ENCODE measurements around the gene FZD4.
A peak's percentile ranks its signal among the peaks of the same experiment; 100 is the strongest.
"Not testable (repeated sequence)": the region's sequence is repeated elsewhere in the genome, so short reads cannot be mapped to it uniquely, and the experiment has no call there.

FZD4 gene

GRCh38 chr11:86955361-86956120 is at the start of gene FZD4:
Gene FZD4, minus strand, starts transcription at chr11:86955395. Its CDS starts 310 bp downstream, at chr11:86955085.
- DNase-seq, result peak; percentile 47

DNA sequence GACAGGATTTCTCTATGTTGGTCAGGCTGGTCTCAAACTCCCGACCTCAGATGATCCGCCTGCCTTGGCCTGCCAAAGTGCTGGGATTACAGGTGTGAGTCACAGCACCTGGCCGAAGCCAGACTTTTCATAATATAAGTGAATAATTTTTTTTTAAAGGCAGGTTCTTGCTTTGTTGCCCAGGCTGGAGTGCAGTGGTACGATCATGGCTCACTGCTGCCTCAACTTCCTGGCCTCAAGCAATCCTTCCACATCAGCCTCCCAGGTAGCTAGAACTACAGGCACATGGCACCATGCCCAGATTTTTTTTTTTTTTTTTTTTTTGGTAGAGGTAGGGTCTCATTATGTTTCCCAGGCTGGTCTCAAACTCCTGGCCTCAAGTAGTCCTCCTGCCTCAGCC is 49.1 kb upstream of the FZD4 start:
- DNase-seq, result not testable (repeated sequence)

DNA sequence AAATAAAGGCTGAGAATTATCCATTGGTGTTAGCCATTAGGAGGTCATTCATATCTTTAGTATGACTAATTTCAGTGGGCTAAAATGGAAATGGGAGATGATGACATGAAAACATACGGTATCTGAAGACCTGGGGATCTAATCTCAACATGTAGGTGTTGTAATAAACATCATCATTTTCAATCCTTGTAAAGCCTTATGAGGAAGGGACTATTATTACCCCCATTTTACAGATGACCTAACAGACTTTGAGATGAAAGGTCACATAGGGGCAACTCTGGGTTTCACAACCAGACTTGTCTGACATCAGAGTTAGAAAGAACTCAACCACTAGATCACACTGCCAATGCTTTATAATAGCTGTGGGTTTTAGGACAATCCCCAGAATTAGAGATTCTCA is 47.7 kb upstream of the FZD4 start:
- DNase-seq, result no peak

GRCh38 chr11:86999859-87000753 is 44.9 kb upstream of the FZD4 start:
- no peak for DNase-seq

DNA sequence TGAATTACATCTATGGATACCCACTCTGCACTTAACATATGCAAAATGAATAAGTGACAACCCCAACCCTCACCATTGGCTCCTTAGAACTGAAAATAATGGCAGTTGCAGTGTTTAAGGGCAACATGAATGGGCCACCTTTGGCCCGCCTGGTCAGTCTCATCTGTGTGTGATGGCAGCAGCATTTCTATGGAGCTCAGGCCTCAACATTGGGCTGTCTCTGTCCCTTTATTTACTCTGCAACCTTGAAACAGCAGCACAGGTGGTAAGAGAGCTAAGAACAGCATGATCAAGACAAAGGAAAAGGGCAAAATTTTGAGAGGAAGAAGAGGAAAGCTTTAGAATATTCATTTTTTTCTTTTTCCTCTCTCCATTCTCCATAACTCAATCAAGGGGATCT is 44.2 kb upstream of the FZD4 start:
- no peak for DNase-seq

GRCh38 chr11:86996953-86997570 is 41.9 kb upstream of the FZD4 start:
- DNase-seq, result no peak

- no peak for DNase-seq
These were observed 37.8 kb upstream of the FZD4 start for GRCh38 chr11:86993031-86993430.

- DNase-seq, result not testable (repeated sequence)
These were observed 37.1 kb upstream of the FZD4 start for GRCh38 chr11:86992340-86992739.

- DNase-seq, result no peak
These were observed 36.1 kb upstream of the FZD4 start for GRCh38 chr11:86991341-86991740.

DNA sequence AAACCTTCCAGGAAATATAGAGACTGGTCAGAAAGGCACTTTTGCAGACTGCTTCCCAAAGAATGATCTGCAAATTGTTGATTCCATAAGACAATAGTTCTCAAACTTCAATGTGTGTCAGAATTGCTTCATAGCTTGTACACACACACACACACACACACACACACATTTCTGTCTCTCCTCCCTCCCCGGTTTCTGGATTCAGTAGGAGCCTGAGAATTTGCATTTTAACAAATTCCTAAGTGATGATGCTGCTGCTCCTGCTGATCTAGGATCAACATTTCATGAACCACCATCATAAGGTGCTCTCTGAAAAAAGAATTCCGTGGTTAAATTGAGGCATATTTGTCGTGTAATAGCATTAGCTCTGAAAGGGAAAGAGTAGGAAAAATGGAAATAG is 35.3 kb upstream of the FZD4 start:
- DNase-seq, result no peak

DNA sequence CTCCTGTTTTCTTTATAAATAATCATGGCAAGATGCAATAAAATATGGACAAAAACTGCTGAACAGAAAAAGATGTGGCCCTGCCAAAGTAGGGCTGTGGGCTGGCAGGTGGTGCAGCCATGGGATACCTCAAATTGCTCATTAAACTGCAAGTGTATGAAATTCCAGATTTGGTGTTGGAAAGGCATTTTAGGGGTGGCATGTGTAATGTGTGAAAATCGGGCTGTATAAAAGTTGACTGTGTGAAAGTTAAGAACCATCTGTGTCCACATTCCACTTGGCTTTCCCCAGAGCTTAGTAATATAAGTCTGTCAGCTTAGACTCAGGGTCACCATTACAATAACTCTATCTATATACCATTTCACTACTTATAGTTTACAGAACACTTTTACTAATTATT is 34.8 kb upstream of the FZD4 start:
- no peak for DNase-seq

DNA sequence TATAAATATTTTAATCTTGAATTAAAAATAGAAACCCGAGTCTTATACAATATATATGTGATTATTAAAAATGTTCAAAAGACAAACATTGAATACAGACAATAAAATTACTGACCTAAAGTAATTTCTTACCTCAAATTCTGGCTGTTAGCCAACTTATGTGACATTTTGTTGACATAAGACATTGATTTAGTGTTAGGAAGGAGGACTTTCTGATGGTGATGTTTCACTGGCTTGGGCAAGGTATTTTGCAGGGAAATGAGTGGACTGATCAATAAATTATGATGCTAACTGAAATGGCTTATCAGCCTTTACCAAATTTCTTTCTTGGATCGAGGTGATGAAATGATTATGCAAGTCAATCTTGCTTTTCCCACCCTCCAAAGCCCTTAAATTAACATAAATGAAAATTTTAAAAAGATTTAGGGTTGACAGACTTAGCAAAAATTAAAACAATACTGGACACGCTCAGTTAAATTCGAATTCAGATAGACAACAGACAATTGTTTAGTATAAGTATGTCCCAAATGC is 33.2 kb upstream of the FZD4 start:
- no peak for DNase-seq

GRCh38 chr11:86987679-86988078 is 32.5 kb upstream of the FZD4 start:
- no peak for DNase-seq

- DNase-seq, result no peak
These were observed 29.5 kb upstream of the FZD4 start for GRCh38 chr11:86984701-86985100.

DNA sequence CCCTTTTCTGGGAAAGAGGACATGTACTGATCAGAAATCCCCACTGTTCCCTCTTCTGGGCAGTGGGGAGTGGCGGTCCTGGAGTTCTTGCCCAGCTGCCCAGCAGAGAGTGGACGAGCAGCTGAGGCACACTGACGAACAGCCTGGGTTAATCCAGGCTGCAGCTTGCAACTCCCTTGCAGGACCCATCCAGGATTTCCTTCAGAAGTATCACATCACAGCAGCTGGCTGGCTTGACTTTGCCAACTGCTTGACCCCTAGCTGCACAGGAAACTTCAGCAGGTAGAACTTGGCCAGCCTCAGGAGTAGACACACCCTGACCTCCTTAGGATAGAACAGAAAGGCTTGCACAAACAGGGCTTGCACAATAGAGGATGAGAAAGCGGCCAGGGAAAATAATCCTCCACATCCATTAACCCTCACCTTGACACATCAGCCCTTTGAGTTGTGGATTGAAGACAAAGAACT is 27.9 kb upstream of the FZD4 start:
- no peak for DNase-seq

DNA sequence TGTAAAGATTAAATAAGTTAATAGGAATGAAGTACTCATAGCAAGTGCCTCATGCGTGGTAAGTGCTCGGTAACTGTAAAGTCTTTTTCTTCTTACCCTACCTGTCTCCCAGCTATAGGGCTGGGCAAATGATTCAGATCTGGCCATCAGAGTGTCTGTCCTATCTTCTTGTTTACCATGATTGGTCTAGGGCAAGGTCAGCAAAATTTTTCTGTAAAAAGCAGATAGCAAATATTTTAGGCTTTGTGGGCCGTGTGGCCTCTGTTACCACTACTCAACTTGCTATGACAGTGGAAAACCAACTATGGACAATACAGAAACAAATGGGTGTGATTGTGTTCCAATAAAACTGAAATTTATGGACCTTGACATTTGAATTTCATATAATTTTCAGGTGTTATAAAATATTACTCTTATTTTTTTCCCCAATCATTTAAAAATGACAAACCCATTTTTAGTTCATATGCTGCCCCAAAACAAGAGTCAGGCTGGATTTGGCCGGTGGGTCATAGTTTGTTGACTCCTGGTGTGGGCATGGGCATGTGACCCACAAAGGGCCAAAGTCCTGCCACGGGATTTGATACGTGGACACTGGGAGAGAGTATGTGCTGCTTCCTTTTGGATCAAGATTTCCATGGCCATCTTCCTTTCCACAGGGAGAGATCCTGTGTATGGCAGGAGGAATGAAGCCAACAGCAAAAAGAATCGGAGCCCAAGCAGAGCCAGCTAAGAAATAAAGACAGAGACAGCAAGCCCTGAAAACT is 26.8 kb upstream of the FZD4 start:
- no peak for DNase-seq

DNA sequence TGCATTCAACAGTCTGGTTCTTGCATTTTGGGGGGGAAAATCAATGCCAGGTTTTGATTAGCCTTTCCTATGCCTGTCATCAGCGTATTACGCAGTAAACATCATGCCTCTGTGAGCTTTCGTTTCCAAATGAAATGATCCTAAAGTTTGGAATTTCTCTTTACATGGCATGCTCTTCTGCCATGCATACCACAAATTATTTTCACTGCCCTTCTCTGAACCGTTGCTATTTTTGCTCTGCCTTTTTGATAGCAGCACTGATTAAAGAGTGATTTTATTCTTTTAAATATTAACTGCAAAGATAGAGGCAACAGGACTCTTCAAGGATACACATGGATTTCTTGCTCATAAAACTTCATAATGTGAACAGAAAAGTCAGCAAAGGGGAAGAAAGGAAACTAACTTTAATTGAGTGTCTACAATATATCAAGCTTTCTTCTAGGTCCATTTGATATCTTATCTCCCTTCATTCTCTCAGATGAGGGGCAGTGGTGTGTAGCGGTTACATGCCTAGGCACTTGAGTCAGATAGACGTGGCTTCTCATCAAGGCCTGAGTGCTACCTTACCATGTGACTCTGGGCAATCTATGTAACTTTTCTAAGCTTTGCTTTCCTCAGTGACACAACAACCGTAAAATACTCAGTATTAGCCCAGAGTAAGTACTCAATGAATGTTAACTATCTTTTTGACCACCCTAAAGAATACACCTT is 25.0 kb upstream of the FZD4 start:
- DNase-seq, result no peak

- DNase-seq, result no peak
These were observed 23.8 kb upstream of the FZD4 start for GRCh38 chr11:86978756-86979608.

- DNase-seq, result no peak
These were observed 23.1 kb upstream of the FZD4 start for GRCh38 chr11:86978247-86978646.

DNA sequence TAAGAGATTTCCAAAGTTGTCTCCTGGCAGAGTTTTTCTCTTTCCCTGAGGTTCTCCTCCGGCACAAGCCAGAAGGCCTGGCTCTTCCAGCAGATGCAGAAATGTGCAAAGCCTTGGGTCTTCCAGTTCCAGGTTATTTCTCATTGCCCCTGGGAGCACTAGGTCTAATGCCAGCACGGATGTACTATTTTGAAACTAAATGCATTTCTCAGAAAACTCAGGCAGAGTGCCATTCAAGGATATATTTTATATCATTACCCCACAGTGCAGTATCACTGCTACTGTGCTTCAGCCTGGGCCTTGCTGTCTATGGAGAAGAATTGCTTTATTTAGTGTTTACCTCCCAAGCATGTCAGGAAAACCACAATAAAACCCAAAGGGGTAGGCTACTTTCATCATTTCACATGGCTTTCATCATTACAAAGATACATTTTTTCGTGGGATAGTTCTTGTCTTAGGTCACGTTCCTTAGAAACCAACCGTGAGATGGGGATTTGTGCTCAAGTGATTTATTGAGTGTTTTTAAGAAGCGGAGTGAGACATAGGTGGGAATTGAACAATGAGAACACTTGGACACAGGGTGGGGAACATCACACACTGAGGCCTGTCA is 22.4 kb upstream of the FZD4 start:
- DNase-seq, result no peak

Measured in activated gamma-delta T cell treated with Interleukin-2 at 50 U/mL for 16 hours (primary cell).